HG03064 (cell line): Measurements from ENCODE around the gene CCDC196.
"Not testable (repeated sequence)": the region's sequence is repeated elsewhere in the genome, so short reads cannot be mapped to it uniquely, and the experiment has no call there.

Experiments used
- ATAC-seq: cut with Tn5 transposase; IDR thresholded peaks from one replicate; pipeline ENCODE4 v1.9.1; 2021; ENCODE audit warnings: low read depth; ENCODE audit not compliant: unreplicated experiment

The CCDC196 gene

DNA sequence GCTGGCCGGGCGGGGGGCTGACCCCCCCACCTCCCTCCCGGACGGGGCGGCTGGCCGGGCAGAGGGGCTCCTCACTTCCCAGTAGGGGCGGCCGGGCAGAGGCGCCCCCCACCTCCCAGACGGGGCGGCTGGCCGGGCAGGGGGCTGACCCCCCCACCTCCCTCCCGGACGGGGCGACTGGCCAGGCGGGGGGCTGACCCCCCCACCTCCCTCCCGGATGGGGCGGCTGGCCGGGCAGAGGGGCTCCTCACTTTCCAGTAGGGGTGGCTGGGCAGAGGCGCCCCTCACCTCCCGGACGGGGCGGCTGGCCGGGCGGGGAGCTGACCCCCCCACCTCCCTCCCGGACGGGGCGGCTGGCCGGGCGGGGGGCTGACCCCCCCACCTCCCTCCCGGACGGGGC, 59.0 kb downstream of the CCDC196 start:
- ATAC-seq = not testable (repeated sequence)

GRCh38 chr14:66545751-66546150, 59.6 kb downstream of the CCDC196 start:
- ATAC-seq = not testable (repeated sequence)
